Measurements from ENCODE around the gene MYL5.
"Not testable (repeated sequence)": the region's sequence is repeated elsewhere in the genome, so short reads cannot be mapped to it uniquely, and the experiment has no call there.

MYL5 gene

DNA sequence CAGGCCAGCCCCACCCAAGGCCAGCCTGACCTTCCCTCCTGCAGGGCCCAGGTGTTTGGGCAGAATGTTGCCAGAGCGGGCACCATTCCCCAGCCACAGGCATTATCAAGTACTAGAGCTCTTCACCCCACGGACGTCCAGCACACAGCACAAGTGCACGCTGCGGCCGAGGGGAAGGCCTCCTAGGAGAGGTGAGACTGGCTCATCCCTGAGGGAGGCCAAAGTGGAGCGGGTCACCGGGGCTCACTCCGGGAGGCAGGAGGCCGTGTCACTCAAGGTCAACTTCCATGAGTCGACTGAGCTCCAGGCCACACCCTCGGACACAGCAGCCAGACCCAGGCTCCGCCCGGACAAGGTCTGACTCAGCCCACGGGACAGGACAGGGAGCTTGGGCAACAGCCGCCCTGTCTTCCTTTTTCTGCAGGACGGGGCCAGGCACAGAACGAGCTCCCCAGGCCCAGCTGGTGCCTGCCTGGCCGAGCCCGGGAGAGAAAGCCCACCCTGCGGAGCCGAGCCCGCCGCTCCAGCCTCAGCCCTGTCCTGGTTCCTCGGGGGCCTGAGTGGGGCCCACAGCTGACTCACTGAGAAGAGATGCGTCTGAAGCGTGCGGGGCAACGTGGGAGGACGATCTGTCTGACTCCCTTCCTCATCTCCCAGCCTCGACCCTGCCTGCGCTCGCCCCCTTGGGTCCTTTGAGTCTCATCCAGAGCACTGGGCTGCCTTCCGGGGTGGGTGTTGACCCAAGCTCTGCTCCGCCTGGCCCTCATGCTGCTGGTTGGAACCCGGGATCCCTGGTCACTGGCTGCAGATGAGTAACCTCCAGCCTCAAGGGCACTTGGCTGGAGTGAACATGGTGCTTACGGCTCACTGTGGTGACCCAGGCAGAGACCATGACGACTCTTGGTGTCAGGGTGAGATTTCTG lies 13.0 kb downstream of the MYL5 start:
- DNase-seq, result no peak

DNA sequence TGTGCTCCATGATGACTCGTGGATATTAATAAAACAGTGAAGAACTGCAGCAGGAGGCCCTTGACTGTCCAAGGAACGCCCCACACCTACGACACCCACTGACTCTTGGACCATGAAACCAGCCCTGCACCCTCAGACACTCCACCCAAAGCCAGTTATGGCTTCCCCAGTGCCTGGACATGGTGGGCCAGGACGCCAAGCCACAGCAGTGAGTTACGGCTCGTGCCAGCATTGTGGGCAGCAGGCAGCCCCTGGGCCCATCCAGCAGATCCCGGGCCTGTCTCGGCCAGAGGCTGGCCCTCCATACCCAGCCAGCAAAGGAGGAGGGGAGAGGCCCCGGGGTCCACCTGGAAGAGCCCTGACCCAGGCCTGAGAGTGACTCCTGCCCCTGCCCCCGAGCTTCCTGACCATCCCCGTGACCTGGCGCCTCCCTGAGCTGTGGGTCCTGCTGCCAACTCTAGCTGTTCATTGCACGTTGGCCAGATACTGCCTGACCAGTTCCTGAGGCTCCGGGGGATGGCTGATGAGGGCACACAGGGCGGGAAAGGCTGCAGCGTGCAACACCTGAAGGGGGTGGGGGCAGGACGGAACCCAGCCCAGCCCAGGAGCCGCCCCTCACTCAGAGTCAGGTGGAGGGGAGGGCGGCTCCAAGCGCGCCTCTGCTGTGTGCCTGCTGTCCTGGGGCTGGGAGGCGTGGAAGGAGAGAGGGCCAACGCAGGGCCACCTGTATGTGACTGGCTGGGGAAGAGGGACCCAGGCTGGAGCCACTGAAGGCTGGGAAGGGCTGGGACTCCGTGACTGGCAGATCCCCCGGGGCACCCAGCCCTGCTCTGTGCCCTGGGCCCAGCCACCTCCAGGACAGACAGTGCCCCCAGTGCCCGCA lies 13.9 kb downstream of the MYL5 start:
- DNase-seq, result no peak

DNA sequence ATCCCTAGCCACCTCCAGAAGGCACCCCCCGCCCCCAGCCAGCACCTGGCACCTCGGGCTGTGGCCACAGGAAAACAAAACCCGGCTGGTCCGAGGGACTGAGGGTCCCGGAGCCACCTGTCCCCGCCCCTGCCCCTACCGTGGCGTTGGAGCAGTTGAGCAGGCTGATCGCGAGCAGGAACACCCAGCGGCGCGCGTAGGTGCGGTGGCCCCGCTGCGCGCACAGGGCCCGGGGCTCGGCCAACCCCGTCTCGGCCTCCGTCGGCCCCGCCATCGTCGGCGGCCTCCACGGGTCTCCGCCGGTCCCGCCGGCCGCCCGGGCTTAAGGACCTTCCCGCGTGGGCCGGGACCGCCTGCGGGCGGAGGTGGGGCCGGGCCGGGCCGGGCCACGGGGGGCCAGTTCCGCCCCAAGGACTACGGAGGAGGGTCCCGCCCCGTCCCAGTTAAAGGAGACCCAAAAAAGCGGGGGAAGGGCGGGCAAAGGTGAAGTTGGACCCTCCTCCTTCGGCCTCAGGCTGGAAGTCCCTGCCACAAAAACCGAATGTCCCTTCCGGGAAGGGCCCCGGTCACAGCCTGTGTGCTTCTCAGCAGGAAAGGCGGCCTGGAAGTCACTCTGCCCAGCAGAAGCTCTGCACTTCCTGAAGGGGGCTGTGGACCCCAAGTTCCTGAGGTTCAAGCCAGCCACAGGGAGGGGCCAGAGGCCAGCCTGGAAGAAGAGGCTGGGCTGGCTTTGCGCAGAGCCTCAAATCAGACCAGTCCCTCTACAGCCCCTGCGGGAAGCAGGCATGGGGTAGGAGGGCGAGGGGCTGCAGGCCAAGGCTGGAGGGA lies 14.7 kb downstream of the MYL5 start, which contains the start of gene SLC49A3:
Gene SLC49A3, minus strand, starts transcription at position 298 of the 828 bp plus-strand sequence. Its CDS starts 24 bp downstream, at position 274.
- no peak for DNase-seq

DNA sequence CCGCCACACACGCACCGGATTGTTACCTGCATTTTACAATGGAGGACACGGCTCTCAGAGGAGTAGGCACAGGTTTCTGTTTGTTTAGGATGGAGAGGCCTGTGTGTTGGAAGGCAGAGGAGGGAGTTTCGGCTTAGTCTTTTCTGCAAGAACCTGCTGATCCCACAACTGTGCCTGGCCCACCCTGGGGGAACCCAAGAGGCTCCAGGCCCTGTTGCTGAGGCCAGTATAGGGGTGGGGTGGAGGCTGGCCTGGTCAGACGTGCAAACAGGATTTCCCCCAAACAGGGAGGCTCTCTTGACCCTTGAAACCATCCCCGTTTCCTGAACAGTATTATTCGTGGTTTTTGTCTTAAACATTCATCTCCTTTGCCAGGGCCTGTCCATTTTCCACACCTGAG lies 15.4 kb downstream of the MYL5 start:
- no peak for DNase-seq

DNA sequence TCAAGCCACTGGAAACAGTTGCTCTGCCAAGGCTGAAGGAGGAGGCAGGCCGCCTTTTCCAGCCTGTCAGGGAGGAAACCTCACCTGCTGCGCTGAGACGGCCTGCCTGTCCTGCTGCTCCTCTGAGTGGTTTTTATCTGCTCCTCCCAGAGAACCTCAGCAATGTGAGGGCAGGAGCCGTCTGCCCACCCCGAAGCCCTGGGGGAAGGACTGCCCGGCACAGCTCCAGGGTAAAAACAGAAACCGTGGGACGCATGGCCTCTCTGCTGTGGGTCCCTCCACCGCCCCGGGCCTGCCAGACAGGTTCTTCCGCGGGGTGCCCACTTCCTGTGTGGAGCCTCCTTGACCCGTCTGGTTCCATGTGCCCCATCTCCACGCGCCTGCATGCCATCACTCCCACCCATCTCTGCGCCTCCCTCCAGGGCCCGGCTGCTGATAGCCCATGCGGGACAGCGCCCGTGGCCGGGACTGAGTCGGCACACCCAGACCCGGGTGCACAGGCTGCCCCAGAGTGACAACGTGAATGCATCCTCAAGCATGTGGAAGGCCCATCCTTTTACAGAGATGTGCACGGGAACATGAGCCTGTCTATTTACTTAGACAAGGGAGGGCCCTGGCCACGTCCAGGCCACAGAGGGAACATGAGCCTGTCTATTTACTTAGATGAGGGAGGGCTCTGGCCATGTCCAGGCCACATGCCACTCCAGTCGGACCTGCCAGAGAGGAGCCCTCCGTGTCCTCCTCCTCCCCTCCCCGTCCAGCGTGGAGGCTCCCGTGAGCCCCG lies 18.6 kb downstream of the MYL5 start:
- DNase-seq, result no peak

DNA sequence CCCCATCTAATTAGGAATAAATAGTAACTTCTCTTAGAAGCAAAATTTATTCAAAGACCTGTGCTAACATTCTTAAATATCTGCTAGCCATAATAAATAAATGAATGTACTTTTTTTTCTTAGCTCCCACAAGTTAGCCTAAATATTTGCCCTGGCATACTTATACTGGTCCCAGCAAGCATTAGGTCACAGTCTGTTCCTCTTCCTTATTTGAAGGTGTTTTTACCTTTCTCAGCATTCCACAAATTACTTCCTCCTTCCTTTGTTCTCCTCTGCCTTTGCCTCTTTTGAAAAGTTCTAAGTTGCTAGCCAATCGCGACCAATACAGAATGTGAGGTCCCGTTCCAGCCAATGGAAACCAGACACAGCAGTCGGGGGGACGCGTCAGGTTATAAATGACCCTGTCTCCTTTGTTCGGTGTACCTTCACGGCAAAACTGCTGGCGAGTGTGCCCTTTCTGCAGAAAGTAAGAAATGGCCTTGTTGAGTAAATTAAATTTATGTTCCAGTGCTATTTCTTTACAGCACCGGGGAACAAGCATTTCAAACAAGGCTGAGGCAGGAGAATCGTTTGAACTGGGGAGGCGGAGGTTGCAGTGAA lies 20.1 kb downstream of the MYL5 start:
- DNase-seq, result not testable (repeated sequence)

DNA sequence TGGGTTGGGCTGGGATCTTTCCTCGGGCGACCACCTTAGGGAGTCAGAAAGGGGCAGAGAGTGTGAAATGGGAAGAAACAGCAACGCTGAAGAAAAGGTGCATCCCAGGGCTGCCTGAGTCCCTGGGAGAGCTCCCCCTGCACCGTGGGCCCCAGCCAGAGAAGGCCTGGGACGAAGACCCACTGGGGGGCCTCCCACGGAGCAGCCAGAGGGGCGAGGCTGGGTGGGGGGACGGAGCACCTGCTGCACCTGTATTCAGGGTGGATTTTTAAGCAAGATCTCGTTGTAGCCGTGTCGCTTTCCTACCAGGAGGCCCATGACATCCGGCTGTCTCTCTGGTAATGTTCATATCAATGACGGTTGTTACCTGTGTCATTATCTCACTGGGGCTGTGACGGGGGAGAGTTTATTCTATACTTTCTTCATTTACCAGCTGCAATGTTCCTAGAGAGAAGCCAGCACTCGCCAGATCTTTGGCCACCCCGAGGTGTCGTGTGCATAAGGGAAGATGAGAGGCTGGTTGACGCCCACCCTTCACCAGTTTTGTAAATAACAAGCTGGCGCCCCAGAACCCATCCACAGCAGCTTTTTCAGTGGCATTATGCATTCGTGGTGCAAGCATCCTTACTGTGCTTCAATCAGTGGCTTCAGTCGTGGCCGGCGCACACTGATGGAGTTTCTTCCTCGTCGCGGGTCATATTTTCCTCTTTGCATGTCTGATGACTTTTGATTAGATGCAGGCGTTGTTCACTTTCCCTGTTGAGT lies 25.7 kb downstream of the MYL5 start:
- no peak for DNase-seq

DNA sequence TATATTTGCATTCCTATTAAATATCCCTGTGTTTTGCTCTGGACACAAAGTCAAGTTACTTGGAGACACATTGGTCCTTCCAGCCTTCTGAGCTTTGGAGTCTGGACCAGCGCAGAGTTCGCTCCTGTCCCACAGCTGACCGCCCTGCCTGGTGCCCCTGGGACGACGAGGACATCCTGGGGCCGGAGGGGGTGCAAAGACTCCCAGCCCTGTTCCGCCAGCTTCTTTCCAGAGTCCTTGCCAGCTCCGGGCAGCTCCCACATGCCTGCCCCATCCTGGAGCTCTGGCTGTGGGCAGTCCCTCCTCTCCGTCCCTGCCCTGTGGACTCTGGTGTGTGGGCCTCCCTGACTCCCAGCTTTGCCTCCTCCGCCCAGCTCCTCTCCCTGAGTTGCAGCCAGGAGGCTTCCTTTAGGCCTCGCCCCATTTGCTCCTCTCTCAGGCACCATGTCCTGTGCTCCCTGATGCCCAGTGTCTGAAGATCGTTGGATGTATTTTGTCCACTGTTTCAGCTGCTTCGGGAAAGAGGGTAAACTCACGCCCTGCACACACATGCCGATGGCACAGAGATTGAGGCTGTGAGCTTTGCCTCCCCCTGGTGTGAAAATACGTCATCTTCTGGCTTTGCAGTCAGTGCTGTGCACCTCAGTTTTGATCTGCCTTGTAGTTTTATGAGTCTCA lies 26.4 kb downstream of the MYL5 start:
- DNase-seq, result no peak

DNA sequence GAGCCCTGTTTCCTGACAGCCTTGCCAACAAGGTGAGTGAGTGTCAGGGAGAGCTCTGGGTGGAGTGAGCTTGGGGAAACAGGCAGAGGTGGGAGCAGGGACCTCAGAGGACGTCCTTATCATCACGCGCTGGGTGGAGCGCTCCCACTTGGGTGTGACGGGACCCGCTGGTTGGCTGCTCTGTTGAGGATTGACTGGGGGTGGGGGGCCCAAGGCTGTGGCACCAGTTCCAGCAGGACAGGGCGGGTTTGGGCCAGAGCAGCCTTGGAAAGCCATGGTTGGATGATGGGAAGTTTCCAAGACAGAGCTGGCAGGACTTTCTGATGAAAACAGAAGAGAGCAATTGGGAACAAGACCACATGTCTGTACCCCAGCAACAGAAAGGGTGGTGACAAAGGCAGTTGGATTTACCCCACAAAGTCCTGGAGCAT lies 28.3 kb downstream of the MYL5 start:
- no peak for DNase-seq

DNA sequence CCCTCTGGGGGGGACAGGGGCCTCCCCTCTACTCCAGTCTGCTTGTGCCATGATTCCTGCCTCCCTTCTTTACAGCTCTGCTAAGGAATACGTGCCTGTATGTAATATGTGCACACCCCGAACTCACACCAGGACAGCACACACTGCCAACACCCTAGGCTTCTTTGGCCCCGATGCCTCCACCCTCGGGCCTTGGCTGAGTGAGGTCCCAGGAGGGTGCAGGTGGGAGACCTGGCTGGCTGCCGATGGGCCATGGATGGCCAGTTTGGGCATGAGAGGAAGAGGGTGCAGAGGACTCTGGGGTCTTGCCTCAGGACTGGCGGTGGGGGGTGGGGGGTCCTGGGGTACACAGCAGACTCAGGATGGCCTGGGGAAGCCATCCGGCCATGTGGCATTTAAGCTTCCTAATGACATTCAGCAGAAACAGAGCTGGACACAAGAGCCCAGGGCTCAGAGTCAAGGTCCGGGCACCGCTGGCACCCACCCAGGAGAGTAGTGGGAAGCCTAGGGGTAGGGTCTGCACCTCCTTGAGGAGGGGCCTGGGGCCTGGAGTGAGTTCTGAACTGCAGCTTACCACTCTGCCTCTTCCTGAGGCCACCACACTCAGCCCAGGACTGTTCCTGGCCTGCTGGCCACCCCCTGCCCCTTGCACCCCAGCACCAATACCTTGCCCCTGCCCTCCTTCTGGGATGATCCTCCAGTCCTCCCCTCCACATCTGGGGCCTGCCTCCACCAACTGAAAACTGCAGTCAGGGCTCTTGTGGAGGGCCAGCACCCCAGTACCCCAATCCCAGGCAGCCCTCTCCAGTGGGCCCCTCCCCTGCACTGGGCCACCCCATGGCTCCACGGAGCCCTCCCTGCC lies 29.2 kb downstream of the MYL5 start:
- no peak for DNase-seq

DNA sequence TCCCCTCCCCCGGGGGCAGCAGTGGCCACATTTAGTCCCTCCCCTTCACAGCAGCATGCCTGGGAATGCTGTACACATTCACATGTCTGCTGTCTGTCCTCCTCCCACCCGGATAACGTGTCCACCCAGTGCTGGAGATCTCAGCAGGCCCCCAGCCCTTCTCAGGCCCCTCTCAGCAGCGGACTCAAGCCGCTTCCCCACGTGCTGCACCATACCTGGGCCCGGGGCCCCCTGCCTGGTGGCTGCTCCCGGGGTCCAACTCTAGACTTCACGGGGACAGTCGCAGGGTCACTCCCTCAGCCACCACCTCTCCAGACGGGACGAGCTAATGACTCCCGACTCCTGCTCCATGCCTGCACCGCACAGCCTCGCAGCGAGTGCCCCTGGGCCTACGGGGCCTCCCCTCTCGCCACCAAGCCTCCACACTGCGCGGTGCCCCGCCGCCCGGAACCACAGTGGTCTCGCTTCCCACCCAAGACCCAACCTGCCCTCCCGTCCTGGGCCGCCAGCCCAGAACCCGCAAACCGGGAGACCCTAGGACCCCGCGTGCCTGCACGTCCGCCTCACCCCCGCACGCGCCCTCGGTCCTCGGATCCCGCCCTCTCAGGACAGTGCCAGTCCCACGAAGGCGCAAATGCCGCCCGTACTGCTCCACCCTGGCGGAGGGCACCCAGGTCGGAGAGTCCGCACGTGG lies 30.0 kb downstream of the MYL5 start:
- DNase-seq, result no peak

DNA sequence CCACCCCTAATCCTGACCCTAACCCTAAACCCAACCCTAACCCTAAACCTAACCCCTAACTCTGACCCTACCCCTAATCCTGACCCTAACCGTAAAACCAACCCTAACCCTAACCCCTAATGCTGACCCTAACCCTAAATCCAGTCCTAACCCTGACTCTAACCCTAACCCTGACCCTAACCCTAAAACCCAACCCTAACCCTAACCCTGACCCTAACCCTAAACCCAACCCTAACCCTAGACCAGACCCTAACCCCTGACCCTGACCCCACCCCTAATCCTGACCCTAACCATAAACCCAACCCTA lies 30.6 kb downstream of the MYL5 start:
- DNase-seq, result no peak

DNA sequence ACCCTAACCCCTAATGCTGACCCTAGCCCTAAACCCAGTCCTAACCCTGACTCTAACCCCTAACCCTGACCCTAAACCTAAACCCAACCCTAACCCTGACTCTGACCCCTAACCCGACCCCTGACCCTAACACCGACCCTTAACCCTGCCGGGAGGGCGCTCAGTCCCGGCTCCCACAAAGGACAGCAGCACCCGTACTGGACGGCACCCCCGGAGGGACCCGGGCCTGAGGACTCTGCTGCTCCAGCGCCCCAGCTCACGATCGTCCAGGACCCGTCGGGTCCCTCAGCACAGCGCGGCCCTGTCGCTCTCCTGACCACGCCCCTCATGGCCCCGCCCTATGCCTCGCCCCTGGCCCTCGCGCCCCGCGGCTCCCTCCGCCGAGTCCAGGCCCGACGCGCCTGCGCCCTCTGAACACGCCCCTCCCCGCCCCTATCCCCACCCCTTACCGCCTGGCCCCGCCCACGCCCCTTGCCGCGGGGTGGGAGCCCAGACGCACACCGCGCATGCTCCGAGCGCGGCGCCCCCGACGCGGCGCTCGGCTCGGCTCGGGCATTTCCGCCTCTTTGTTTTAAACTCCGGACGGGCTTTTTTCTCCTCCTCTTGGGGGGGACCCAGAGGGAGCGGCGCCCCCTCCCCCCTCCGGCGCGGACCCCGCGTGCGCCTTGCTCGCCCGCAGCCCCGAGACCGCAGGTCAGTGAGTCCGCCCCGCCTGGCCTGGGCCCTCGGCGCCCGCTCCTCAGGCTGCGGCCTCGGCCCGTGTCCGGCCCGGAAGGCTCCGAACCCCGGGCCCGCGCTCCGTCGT lies 31.1 kb downstream of the MYL5 start, which contains the start of gene PCGF3:
Gene PCGF3, plus strand, starts transcription at position 555 of the 805 bp plus-strand sequence. CDS start 27,849 bp downstream, outside the sequence.
- peak; percentile 82 for DNase-seq

DNA sequence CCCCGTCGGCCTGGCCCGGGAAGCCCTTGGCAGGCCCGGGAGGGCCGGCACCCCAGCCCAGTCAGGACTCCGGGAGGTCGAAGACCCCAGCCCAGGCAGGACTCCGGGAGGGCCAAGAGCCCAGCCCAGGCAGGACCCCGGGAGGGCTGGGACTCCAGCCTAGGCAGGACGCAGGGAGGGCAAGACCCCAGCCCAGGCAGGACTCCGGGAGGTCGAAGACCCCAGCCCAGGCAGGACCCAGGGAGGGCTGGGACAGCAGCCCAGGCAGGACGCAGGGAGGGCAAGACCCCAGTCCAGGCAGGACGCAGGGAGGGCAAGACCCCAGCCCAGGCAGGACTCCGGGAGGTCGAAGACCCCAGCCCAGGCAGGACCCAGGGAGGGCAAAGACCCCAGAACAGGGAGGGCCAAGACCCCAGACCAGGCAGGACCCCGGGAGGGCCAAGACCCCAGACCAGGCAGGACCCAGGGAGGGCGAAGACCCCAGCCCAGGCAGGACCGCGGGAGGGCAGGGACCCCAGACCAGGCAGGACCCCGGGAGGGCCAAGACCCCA lies 31.8 kb downstream of the MYL5 start:
- DNase-seq, result not testable (repeated sequence)

DNA sequence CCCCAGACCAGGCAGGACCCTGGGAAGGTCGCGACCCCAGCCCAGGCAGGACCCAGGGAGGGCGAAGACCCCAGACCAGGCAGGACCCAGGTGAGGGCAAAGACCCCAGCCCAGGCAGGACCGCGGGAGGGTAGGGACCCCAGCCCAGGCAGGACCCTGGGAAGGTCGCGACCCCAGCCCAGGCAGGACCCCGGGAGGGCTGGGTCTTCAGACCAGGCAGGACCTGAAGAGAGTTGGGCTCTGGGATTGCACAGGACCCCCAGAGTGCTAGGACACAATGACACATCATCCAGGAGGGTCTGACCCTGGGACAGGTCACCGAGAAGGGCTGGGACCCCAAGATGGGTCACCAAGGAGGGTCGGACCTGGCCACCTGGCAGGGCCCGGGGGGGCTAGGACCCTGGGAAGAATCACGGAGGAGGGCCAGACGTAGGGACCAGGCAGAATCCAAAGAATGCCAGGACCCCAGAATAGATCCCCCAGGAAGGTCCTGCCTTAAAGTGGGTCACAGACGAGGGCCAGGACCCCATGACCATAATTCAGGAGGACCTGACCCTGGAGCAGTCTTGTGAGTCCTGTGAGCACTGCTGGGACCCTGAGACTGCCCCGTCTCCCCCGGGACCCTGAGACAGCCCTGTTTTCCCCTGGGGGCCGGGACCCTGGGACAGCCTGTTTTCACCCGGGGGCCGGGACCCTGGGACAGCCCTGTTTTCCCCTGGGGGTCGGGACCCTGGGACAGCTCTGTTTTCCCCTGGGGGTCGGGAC lies 32.7 kb downstream of the MYL5 start:
- DNase-seq, result no peak

DNA sequence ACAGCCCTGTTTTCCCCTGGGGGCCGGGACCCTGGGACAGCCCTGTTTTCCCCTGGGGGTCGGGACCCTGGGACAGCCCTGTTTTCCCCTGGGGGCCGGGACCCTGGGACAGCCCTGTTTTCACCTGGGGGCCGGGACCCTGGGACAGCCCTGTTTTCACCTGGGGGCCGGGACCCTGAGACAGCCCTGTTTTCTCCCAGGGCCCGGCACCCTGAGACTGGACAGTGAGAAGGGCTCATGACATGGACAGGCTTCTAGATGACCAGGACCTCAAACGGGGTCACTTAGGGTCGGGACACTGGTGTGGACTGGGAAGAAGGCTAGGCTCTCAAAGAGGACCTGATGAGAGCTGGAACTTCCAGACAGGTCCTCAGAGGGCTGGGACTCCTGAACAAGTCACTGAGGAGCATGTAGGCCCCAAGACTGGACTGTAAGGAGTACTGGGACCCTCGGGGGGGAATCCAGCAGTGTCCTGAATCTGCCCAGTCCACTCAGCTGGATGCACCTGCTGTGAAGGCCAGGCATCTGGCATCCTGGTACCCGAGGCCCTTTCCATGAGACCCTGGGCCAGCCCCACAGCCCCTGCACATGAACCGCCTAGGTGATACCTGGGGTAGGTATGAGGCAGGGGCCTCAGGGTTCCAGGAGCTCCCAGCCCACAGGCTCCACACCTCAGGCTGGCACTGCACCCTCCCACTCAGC lies 33.7 kb downstream of the MYL5 start:
- no peak for DNase-seq
